Measurements from ENCODE around the gene CDS2.

- TF ChIP-seq CTCF (tag by site-specific recombination; IDR thresholded peaks at IDR 0.05) (no peak), PATZ1 (tag by site-specific recombination; IDR thresholded peaks at IDR 0.05) (no peak), YY2 (tag by site-specific recombination; IDR thresholded peaks at IDR 0.05) (no peak), ZNF701 (tag by site-specific recombination; IDR thresholded peaks at IDR 0.05) (no peak), HOXA7 (CRISPR knock-in tag; IDR thresholded peaks at IDR 0.05; ENCODE audit: borderline replicate concordance) (no peak), ZNF704 (tag by site-specific recombination; IDR thresholded peaks at IDR 0.05) (no peak), ZFP3 (tag by site-specific recombination; IDR thresholded peaks at IDR 0.05; ENCODE audit: low read depth) (no peak)
These were observed 13.2 kb upstream of the CDS2 start for GRCh38 chr20:5113615-5113986.

All from HEK293 (cell line).